DMS 273 (cell line): ENCODE measurements around the gene DGKB.

Experiments used
- DNase-seq: peaks from one replicate; lab custom pipeline; 2025; ENCODE audit not compliant: unreplicated experiment; lab: John Stamatoyannopoulos, UW

DGKB gene

DNA sequence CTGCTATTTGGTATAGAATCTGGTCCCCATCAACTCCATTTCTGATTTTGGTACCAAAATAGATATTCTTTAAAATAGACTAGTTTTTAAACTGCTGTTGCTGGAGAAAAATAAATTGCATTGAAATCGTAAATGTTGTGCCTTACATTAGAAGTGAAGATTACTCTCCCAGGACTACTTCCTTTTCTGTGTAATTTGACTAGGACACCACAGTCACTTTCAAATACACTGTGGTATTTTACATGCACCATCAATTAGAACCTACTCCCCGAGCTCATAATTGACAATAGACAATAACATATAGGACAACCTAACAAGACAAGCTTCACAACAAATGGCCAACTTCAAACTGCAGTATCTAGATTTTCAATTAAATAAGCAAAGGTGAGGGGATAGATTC lies 211.5 kb downstream of the DGKB start:
- no peak for DNase-seq

DNA sequence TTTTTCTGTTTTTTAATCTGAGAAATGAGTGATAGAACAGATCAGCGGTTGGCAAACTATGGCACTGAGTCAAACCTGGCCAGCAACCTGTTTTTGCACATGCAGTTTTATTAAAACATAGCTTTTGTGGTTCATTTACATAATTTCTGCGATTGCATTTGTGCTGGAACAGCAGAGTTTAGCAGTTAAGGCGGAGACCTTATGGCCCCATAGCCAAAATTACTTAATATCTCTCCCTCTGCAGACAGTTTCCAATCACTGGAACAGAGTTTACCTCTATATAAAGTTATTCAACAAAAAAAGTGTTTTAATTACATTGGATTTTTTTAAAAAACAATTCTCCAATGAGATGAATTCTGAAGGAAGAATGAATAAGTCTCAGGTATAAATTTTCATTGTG lies 212.1 kb downstream of the DGKB start:
- DNase-seq: no peak

DNA sequence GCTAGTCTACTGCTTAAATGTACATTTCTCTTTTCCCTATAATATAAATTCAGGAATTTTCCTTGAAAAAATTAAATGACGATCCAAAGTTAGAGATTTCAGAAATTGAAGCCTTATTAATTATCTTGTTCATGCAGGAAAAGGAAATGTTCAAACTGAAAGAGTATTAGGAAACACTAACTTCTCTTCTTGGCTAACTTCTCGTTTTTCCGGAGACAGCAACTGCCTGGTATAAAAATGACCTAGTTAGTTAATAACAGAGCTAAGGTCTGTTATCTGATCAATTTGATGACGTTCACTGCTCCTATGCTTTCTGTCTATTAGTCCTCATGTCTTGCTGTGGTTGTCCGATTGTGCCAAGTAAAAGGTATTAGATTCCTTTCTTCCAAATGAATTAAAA lies 212.5 kb downstream of the DGKB start:
- no peak for DNase-seq

DNA sequence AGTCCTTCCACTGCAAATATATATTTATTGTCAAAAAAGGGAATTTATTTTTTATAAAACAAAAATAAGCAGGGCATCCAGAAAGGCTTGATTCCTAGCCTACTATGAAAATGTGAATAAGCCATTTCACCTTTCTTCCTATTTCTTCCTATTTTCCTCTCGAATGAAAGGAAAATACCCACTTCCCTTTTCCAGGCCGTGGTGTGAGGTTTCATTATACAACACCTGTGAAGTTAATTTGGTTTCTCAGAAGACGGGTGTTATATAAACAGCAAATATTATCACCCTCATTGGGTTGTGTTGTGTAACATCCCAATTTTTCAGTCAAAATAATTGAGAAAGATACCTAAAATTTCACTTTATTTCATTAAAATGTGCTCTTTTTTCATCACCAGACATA lies 214.3 kb downstream of the DGKB start:
- peak; percentile 43 for DNase-seq

DNA sequence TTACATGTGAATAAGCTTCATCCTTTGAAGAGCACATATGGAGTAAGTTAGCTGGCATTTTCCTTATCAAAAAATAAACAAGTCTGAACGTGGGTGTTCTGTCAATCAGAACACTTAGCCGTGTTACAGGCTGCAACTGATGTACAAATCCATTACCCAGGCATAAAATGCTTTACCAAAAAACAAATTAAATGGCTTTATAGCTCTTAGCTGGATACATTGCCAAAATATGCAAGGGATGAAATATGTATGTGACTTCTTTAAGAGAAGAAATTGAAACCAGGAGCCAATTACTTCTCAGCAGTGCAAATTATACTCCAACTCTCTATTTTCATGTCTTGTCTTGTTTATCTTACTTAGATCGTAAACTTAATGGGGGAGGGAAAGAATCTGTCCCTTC lies 214.8 kb downstream of the DGKB start:
- DNase-seq: peak; percentile 52

DNA sequence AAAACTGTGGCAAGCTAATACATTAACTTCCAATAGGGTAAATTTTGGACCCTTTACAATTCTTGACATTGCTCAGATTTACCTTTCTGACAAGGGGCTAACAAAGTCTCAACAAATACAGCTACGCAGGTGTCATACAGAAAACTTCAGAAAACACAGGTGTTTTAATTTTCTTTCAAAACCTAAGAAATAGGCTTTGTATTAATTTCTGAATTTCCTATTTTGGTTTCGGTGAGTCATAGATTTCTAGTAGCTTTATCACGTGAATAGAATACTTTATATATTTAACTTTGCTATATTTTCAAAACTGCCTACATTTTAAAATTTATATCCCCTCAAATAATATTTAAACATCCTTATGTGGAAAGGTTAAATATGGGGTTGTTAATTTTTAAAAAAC lies 215.3 kb downstream of the DGKB start:
- DNase-seq: no peak

DNA sequence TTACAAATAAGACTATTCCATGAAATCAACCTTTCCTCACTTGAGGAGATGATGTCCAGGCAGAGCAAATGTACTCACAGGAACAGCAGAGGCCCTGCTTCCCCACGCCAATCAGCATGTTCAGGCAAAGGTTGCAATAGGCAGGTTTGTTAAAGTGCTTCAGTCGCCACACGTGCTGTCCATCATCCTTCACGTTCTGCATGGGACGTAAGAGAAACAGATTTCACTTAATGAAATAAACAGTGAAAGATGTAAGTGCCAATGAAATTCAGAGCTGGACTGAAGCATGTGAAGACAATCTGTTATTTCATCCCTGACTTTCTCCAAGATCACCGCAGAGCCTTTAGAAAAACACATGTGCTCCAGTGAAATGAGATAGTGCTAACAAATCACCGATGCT lies 217.4 kb downstream of the DGKB start:
- DNase-seq: no peak

DNA sequence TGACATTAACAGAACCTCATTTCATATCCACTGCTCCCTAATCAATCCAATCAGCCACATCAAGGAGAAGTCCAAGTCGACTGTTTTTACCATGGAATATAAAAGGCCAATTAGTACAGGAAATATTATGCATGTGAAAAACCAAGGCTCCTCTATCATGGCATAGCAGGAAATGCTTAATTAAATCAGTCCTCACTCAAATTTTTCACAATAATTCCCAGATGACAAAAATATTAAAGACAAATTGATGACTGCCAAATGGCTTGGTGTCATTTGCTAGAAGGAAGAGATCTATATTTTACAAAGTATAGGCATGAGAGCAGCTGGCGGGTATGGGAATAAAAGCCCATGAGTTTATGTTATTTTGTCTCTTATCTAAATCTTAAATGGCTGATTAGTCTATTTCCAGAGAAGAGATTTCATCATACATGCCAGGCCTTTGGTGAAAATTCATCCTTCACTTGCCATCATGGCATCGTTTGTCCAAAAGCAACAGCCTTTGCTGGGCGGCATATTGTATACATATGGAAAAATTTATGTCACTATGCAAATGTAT lies 219.6 kb downstream of the DGKB start:
- DNase-seq: no peak

DNA sequence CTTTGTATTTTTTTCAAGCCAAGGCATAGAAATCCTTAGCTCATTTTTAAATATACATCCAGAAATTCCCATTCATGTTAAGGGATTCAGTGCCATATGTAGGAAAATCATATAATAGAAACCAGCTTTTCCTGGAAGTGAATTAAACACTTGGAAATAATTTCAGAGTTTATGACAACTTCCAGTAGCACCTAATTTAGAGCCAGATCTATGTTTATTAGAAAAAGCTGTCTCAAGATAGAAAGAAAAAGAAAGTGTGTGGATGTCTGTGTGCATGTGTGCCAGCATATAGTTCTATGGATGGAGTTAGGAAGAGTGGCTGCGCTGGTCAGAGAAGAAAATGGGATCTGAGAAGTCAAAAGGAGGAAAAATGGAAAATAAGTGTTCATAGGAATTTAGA lies 225.7 kb downstream of the DGKB start:
- no peak for DNase-seq

DNA sequence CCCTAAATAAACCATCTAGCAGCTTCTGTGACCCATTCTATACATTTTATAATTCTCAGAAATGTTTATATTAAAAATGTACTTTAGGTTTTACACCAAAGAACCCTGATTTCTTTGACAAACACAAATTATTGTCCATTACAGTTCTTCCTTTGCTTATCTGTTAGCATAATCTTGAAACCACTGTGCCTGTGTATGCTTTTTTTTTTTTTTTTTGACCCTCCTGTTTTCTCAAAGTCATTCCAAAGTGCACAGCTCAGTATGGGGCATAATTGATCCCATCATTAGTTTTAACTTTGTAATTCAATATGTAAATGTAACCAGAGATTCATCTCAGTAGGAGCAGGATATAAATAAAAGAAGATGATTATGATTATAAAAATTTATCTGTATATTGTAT lies 229.3 kb downstream of the DGKB start:
- DNase-seq: no peak

DNA sequence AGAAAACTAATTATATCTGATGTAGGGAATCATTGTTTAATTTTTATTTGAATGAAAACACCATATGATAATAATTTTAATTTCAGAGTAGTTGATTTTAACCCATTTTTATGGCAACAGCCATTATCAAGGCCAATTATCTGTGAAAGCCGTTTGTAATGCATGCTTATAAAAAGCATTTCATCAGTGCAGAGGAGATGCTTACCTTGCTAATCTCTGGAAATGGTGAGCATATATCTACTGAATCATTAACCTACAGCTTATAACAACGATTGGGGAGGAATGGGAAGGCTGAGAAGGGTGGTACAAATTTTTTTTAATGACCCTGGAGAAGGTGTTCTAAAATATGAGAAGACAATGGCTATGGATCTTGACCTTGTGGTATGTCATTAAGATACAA lies 235.6 kb downstream of the DGKB start:
- DNase-seq: no peak

DNA sequence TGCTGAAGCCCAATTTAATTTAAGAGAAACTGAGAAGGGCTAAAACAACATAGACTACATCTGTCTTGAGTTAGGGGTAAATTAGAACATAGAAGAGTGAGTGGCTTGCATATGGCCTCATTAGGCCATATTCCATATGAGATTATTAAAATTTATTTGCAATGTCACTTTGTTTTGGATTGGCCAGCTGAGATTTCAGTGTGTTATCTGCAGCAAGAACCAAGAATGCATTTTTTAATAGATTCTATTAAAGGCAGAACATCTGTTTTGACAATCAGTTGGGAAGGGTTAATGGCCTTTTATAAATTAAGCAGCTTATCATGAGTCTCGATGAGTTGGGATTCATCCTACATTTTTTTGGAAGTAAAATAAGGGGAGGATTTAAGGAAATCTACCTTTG lies 236.2 kb downstream of the DGKB start:
- no peak for DNase-seq

DNA sequence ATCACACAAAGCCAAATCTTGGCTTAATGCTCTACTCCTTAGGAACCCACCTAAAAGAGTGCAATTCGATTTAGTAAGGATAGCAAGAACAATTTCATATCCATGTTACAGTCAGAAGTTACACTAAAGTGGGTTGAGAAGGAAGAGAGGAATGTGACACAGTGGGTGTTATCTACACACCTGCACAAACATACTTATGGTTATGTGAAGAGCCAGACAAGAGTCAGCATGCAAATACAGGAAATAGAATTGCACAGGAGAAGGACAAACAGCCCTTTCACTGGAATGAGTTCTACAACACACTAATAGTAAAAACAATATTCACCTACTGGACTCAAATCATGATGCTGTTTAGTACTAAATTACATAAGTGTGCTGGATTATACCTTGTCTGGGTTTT lies 262.8 kb downstream of the DGKB start:
- no peak for DNase-seq

DNA sequence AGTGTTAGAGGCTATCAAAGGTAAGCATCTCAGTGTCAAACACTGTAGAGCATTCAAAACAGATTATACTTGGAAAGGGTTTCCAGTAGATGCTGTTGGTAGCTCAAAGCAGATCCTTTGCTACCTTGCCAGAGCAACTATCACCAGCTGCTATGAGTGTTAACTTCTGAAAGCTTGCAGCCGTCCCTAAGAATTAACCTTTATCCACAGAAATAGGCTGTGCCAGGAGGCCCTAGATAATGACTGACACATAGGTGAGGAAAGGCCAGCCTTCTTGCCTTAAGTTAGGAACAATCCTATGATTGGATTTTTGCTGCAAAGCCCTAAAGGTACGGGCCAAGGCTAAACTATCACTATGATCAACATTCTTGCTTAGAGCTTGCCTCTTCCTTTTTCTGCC lies 263.2 kb downstream of the DGKB start:
- no peak for DNase-seq

DNA sequence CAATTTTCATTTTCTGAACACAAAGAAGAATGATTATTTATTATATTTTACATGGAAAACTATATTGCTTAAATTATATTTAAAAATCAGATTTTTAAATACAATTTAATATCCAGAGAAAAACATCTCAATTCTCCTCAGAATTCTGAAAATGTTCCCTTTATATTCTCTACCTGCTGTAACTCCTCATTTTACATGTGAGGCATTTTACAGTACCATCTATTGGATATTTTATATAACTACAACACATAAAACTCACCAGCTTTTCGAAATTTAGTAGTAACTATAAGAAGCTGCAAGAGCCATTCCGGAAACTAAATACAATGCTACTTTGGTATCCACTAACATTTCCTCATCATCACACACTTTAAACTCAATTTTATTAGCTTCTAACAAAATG lies 264.6 kb downstream of the DGKB start:
- peak; percentile 10 for DNase-seq

DNA sequence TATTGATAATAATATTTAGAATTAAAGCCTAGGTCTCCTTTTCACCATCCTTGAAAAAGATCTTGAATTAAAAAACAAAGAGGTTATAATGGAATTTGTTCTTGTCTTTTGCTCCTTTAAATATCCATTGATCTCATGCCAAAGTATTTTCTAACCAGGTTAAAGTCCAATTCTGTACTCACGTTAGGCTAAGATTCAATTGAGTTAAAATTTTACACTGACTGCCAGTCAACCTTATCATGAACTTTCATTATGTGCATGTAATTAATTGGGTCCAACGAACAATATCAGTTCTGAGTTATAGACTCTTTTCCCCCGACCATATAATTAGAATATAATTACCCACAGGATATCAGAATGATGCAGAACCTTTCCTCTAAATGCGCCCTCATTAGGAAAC lies 266.6 kb downstream of the DGKB start:
- no peak for DNase-seq

DNA sequence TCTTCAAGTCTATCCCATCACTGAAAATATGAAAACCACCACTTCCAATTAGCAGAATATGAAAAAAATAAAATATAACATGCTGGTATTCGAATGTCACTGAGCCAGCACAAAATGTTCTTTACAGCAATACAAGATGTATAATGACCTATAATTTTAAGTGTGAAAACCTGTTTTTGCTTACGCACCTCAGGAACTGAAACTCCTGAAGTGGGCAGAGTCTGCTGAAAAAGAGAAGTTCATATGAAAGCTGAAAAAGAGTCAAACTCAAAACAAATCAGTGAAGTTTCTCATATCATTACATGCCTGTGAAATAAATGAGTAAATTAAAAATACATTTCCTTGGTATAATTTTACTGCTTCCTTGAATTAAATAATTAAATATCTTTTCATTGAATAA lies 272.5 kb downstream of the DGKB start:
- DNase-seq: no peak

DNA sequence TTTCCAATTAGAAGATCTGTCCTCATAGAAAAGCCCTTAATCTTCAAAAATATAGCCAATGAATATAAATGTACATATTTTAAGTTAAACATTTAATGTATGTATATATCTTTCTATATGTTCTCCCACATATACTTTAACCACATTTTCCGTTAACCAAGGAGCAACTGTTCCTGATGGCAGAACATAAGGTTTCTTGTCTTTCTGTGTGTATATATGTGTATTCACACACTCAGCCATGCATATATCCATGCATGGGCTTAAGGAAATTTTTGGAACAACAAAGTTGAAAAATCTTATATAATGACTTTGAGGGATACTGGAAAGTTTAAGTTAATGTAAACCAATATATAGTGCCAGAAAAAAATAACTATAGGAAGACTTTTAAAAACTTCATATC lies 274.0 kb downstream of the DGKB start:
- DNase-seq: no peak

DNA sequence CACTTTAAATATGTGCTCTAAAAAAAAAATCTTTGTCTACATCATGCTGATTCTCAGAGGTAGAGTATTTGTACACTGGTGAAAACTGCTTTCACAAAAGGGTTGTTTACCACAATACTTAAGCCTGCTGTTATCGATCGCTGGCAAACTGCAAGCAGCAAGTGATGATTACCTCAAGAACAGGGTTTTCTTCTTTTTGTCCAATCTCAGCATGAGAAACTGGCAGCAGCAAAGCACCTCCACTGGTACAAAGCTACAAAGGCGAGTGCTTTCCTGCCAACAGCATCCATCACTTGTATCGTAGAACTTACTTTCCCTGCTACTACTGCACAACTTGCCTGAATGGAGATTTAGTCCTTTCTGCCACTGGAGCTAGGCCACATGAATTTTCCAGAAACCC lies 276.5 kb downstream of the DGKB start:
- no peak for DNase-seq

DNA sequence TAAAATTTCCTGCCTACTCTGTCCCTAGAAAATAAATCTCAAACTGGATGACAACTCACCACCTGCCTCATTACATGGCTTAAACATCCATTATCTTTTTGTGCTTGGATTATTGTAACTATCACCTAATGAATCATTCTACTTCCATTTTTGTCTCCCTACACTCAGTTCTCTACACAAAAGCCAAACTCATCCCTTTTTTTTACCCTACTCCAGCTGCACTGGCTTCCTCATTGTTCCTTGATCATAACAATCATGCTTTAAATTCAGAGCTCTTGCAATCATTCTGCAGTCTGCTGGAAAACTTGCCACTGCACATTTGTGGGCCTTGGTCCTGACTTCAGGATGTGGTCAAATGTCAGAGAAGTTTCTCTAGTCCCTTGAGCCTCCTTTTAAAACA lies 280.0 kb downstream of the DGKB start:
- no peak for DNase-seq

DNA sequence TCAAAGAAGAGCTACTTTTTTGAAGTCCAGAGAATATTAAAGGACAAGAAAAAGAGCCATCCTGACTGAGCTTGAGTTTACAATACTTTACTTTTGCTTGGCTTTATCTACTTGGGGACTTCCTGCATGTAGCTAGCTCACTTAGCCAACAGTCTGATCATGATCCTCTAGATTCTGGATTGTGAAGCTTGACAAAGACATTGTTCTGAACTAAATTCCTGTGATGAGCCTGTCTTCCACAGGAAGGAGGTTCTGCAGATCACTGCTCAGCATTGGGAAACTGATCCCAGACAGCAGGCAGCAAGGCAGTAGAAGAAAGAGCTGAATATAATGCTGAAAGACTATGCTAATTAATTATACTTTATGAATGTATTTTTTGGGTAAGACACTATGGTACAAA lies 296.4 kb downstream of the DGKB start:
- no peak for DNase-seq

DNA sequence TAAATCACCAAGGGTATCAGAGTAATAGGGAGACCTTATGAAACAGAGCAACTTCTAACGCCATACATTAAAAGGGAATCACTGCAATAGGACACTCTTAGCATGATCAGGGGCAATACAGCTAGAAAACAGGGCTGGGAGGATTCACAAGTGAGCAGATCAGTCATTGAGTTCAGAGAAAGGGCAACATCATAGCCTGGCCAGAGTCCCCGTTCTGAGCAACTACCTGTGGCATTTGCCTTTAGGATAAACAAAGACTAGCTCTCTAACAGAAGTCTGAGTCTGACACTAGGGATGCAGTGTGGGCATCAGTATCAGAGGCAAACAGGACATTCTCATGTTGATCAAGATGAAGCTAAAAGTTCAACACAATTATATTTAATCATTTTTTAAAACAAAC lies 297.9 kb downstream of the DGKB start:
- DNase-seq: no peak

DNA sequence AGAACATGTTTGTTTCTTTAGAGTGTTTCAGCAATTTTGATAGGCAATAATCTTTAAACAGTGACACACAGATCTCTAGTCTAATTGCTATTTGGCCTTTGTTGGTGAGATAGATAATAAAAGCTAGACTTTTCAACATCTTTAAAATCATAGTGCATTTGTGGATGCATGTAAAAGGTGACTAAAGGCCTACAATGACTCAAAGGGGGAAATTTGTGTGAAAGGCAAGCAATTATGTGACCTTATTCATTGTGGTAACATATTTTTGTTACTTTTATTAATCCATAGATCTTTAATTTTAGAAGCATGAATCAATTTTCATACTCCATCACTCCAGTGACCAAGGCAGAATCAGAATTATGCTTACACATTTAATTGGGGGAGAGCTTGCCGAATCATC lies 299.7 kb downstream of the DGKB start:
- DNase-seq: no peak

DNA sequence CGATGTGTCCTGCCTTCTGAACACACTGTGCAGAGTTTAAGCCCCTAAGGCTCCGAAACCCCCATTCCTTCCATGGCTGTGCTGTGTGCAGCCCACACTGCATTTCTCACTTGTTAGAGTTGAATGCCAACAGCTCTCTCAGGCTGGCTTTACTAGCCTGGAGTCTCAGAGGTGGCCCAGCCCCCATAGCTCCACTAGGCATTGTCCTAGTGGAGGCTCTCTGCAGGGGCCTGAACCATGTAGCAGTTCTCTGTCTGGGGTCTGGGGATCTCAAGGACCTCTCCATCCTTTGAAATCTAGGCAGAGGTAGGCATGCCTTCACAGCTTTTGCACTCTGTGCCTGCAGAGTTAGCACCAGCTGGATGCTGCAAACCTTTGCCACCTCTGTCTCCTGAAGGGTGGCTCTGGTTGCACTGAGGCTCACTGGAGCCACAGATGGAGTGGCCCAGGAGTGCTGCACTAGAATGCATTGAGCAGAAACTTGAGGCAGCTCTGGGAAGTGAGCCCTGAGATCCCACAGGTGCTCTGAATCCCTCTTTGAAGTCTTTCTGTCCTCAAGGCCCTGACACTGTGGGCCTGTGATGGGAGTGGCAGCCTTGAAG lies 301.7 kb downstream of the DGKB start:
- no peak for DNase-seq
